Suprapubic skin (tissue), 4 donors: ENCODE data around the gene RASGEF1B. TPM values are rescaled to one million over a fixed set of nuclear protein-coding genes. Genes with fewer than 3 reads are reported as not detected.
A peak's percentile ranks its signal among the peaks of the same experiment; 100 is the strongest.

ENCODE experiments used
- DNase-seq, 2 donors: peaks; one replicate each; pipeline ENCODE4 v3.0.0-alpha.2; 2019; ENCODE audit warnings: low spot score in 2 of 2
- H3K27ac ChIP-seq: fragments of 200-600 bp; sonication (generic); one replicate; pipeline ENCODE4 v1.5.1; 2019
- H3K27me3 ChIP-seq: fragments of 200-600 bp; sonication (generic); one replicate; pipeline ENCODE4 v1.5.1; 2019
- H3K36me3 ChIP-seq: fragments of 200-600 bp; sonication (generic); one replicate; pipeline ENCODE4 v1.5.1; 2019
- H3K4me1 ChIP-seq: fragments of 200-600 bp; sonication (generic); one replicate; pipeline ENCODE4 v1.5.1; 2019
- H3K4me3 ChIP-seq: fragments of 200-600 bp; sonication (generic); one replicate; pipeline ENCODE4 v1.5.1; 2019; ENCODE audit warnings: mild to moderate bottlenecking
- H3K9me3 ChIP-seq: fragments of 200-600 bp; sonication (generic); one replicate; pipeline ENCODE4 v1.5.1; 2019
- EP300 ChIP-seq: sonication (generic); formaldehyde crosslinking; IDR thresholded peaks from one replicate; pipeline ENCODE4 v1.6.1; 2017; ENCODE audit warnings: antibody characterized with exemption
- POLR2A ChIP-seq, 2 donors: fragments of 450-650 bp; IDR thresholded peaks; one replicate each; pipeline ENCODE4 v1.6.1; 2017; ENCODE audit warnings: antibody characterized with exemption in 2 of 2, mild to moderate bottlenecking in 2 of 2, moderate library complexity in 2 of 2
- POLR2AphosphoS5 ChIP-seq, 3 donors: sonication (generic); formaldehyde crosslinking; IDR thresholded peaks; one replicate each; pipeline ENCODE4 v1.6.1; 2017; ENCODE audit warnings: antibody characterized with exemption in 3 of 3
- WGBS: methylation state at CpG from one replicate; pipeline ENCODE4 v1.1.5; 2018; 5-methylcytosine and 5-hydroxymethylcytosine counted together
- total RNA-seq, 4 donors: library from RNA; depleted of rRNA; stranded (reverse); fragments of >200 nt; gene quantifications; one replicate each; pipeline ENCODE4 v1.1.0, GENCODE V29; 2016
- TF ChIP-seq, protein P1 (sequence below), 2 donors: fragments of 200-600 bp in 1 of 2; fragments of 450-650 bp in 1 of 2; sonication (generic) in 1 of 2; IDR thresholded peaks; one replicate each; pipeline ENCODE4 v1.5.1; 2016 to 2019; ENCODE audit warnings: antibody characterized with exemption in 2 of 2, mild to moderate bottlenecking in 1 of 2, moderate library complexity in 1 of 2

Gene RASGEF1B
- total RNA-seq, 4 donors from 2014 or later: 32.4 to 106 (median 63.0) TPM

DNA sequence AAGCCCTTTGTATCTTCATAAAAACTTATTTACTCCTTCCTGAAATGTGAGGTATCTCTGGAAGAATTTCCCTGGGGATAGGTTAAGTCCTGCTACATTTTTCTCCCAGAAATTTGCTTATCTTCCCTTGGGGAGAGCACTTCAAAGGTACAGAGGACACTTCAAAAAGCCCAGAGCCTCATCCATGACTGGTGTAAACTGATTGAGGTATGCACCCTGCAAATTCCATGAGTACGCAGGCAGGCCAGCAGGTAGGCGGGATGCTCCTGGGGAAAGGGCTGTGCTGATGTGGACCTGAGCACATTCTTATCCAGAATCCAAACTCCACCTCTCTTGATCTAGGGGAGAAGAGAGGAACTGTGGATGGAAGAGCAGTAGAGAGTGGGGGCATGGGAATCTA lies 26.3 kb upstream of the RASGEF1B start:
- DNase-seq: no peak
- Histone ChIP-seq H3K9me3 (no peaks in the 10 kb centered on the region), H3K27me3 (no peaks in the 10 kb centered on the region), H3K4me3 (no peak overlapping the region), H3K27ac (no peak overlapping the region), H3K4me1 (peaks cover 10% of the 10 kb centered on the region), H3K36me3 (no peaks in the 10 kb centered on the region)
- 97% methylated on average over 2 of the region's 2 CpGs for WGBS
- TF ChIP-seq POLR2A (IDR thresholded peaks at IDR 0.05) (no peak), POLR2AphosphoS5 (IDR thresholded peaks at IDR 0.05) (no peak), EP300 (no peak)
- TF ChIP-seq, protein P1, sequence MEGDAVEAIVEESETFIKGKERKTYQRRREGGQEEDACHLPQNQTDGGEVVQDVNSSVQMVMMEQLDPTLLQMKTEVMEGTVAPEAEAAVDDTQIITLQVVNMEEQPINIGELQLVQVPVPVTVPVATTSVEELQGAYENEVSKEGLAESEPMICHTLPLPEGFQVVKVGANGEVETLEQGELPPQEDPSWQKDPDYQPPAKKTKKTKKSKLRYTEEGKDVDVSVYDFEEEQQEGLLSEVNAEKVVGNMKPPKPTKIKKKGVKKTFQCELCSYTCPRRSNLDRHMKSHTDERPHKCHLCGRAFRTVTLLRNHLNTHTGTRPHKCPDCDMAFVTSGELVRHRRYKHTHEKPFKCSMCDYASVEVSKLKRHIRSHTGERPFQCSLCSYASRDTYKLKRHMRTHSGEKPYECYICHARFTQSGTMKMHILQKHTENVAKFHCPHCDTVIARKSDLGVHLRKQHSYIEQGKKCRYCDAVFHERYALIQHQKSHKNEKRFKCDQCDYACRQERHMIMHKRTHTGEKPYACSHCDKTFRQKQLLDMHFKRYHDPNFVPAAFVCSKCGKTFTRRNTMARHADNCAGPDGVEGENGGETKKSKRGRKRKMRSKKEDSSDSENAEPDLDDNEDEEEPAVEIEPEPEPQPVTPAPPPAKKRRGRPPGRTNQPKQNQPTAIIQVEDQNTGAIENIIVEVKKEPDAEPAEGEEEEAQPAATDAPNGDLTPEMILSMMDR (IDR thresholded peaks at IDR 0.05): no peak

DNA sequence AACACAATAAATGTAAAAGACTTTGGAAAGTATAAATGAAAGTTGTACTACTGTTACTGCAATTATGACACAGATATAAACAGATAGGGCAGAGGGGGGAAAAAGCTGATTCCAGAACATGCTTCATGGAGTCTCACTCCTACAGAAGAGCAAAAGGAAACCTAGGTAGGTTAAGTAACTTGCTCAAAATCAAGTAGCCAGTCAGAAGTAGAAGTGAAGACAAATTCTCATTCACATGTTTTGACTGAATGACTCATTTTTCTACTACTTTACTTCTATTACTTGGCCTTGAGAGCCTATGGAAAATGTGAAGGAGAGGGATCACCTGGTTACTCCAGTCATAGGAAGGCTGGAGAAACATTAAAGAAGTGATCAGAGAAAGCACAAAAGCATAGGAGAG lies 23.6 kb upstream of the RASGEF1B start:
- Histone ChIP-seq H3K4me3 (no peak overlapping the region), H3K9me3 (no peaks in the 10 kb centered on the region), H3K27me3 (no peaks in the 10 kb centered on the region), H3K4me1 (peaks cover 17% of the 10 kb centered on the region), H3K27ac (no peak overlapping the region), H3K36me3 (no peaks in the 10 kb centered on the region)
- DNase-seq: no peak
- TF ChIP-seq POLR2AphosphoS5 (IDR thresholded peaks at IDR 0.05) (no peak), EP300 (no peak), POLR2A (IDR thresholded peaks at IDR 0.05) (no peak)
- TF ChIP-seq, protein P1 (IDR thresholded peaks at IDR 0.05): no peak

GRCh38 chr4:81494031-81494431 lies 22.3 kb upstream of the RASGEF1B start:
- TF ChIP-seq POLR2AphosphoS5 (IDR thresholded peaks at IDR 0.05) (no peak), EP300 (no peak), POLR2A (IDR thresholded peaks at IDR 0.05) (no peak)
- TF ChIP-seq, protein P1 (IDR thresholded peaks at IDR 0.05): no peak
- Histone ChIP-seq H3K9me3 (no peaks in the 10 kb centered on the region), H3K4me3 (peak overlapping the region; percentile 7), H3K4me1 (peaks cover 17% of the 10 kb centered on the region), H3K27me3 (no peaks in the 10 kb centered on the region), H3K36me3 (no peaks in the 10 kb centered on the region), H3K27ac (no peak overlapping the region)
- WGBS: 6% methylated on average over 1 of the region's 1 CpG
- DNase-seq: no peak

DNA sequence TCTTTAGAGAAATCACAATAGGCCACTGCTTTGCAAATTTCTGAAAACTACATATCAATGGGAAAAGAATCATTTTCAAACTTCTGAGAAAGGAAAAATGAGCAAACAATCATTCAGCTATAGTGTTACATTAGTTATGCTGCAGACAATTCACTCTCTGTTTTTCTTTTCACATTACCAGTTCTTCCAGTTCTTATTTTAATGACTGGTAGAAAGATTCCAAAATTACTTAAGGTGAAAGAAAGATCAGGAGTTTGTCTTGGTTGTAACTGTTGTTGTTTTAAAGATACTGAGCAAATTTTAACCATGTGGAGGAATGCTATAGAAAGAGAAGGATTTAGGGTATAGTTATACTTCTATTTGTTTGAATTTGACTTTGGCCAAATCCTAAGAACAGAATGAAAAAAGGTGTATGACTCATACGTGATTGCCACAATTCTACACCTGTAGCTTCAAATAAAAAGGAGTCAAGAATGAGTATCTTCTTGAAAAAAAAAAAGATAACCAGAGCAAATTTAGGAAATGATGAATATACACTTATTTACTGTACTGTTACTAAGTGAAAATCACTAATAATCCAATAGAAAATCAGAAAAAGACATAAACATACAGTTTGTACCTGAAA lies 21.0 kb upstream of the RASGEF1B start:
- Histone ChIP-seq H3K27ac (peak overlapping the region; percentile 71), H3K9me3 (no peaks in the 10 kb centered on the region), H3K36me3 (no peaks in the 10 kb centered on the region), H3K4me1 (peaks cover 17% of the 10 kb centered on the region), H3K4me3 (no peak overlapping the region), H3K27me3 (no peaks in the 10 kb centered on the region)
- TF ChIP-seq, protein P1 (IDR thresholded peaks at IDR 0.05): no peak
- TF ChIP-seq EP300 (no peak), POLR2AphosphoS5 (IDR thresholded peaks at IDR 0.05) (no peak), POLR2A (IDR thresholded peaks at IDR 0.05) (no peak)
- DNase-seq: no peak
- WGBS: 45% methylated on average over 1 of the region's 1 CpG

GRCh38 chr4:81491943-81492342 lies 20.2 kb upstream of the RASGEF1B start:
- DNase-seq: no peak
- 32% methylated on average over 1 of the region's 1 CpG for WGBS

More at GRCh38 chr4:81491943-81492342, 20.2 kb upstream of the RASGEF1B start:
- H3K4me1 ChIP-seq: peaks cover 17% of the 10 kb centered on the region
- TF ChIP-seq POLR2A (IDR thresholded peaks at IDR 0.05): no peak
- no peaks in the 10 kb centered on the region for H3K27me3 ChIP-seq
- no peaks in the 10 kb centered on the region for H3K36me3 ChIP-seq
- H3K9me3 ChIP-seq: no peaks in the 10 kb centered on the region
- peak overlapping the region; percentile 71 for H3K27ac ChIP-seq
- H3K4me3 ChIP-seq: no peak overlapping the region
